ENCODE data around the gene CLCNKB. TPM values are rescaled to one million over a fixed set of nuclear protein-coding genes. Genes with fewer than 3 reads are reported as not detected.

Gene CLCNKB
- total and polyA plus RNA-seq, 2 of the 13 experiments (the other 11 are each of a cell fraction or from before 2014, with no cell fraction given), result 0.04 TPM; not detected in 1

DNA sequence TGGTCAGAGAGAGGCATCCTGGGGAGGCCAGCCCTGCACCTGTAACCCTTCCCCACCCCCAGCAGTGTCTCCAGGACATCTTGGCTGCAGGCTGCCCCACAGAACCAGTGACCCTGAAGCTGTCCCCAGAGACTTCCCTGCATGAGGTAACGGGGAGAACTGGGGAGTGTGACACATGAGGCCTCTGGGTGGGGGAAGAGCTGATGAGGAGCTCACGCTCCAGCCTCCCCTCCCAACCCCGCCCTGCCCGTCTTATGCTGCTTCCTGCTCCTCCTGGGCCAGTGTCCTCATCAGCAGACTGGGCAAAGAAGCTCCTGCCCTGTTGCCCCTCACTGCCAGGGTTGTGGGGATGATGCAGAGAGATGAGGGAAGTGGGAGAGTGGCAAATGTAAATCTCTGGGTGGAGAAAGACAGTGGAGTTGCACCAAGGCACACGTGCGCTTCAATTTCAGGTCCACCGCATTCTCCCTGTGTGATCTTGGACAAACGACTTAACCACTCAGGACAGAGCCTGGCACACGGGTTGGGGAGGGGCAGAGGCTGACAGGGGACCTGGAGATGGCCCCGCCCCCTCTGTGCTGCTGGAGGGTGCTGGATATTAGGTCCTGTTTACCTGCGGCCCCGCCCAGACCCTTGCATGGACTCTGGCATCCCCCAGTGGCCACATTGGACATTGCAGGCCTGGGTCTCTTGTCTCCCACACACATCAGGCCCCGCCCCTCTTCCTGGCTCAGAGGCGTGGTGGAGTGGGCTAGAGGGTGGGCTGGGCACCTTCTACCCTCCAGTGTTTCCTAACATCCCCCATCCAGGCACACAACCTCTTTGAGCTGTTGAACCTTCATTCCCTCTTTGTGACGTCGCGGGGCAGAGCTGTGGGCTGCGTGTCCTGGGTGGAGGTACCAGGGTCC, 12.3 kb downstream of the CLCNKB start (continued):
- TF ChIP-seq, protein P1, sequence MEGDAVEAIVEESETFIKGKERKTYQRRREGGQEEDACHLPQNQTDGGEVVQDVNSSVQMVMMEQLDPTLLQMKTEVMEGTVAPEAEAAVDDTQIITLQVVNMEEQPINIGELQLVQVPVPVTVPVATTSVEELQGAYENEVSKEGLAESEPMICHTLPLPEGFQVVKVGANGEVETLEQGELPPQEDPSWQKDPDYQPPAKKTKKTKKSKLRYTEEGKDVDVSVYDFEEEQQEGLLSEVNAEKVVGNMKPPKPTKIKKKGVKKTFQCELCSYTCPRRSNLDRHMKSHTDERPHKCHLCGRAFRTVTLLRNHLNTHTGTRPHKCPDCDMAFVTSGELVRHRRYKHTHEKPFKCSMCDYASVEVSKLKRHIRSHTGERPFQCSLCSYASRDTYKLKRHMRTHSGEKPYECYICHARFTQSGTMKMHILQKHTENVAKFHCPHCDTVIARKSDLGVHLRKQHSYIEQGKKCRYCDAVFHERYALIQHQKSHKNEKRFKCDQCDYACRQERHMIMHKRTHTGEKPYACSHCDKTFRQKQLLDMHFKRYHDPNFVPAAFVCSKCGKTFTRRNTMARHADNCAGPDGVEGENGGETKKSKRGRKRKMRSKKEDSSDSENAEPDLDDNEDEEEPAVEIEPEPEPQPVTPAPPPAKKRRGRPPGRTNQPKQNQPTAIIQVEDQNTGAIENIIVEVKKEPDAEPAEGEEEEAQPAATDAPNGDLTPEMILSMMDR (CRISPR knock-in tag; IDR thresholded peaks at IDR 0.05), result peak; percentile 85
- no peak for TF ChIP-seq TMF1 (CRISPR knock-in tag; IDR thresholded peaks at IDR 0.05; ENCODE audit: low read depth)
- TF ChIP-seq ZFX (CRISPR knock-in tag; IDR thresholded peaks at IDR 0.05; ENCODE audit: low read depth), result 0 out of 2 replicates have a peak, but pooled peaks have one; percentile 16
- no peak for TF ChIP-seq FOSL1 (CRISPR knock-in tag; IDR thresholded peaks at IDR 0.05; ENCODE audit: borderline replicate concordance)
- TF ChIP-seq, protein P2, sequence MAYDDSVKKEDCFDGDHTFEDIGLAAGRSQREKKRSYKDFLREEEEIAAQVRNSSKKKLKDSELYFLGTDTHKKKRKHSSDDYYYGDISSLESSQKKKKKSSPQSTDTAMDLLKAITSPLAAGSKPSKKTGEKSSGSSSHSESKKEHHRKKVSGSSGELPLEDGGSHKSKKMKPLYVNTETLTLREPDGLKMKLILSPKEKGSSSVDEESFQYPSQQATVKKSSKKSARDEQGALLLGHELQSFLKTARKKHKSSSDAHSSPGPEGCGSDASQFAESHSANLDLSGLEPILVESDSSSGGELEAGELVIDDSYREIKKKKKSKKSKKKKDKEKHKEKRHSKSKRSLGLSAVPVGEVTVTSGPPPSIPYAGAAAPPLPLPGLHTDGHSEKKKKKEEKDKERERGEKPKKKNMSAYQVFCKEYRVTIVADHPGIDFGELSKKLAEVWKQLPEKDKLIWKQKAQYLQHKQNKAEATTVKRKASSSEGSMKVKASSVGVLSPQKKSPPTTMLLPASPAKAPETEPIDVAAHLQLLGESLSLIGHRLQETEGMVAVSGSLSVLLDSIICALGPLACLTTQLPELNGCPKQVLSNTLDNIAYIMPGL (CRISPR knock-in tag; IDR thresholded peaks at IDR 0.05; ENCODE audit: borderline replicate concordance in 1 of 2, low read depth in 1 of 2), result 0 out of 4 replicates have a peak, but pooled peaks of 1 of the 2 experiments have one; percentile 33
- 0 out of 2 replicates have a peak, but pooled peaks have one; percentile 39 for TF ChIP-seq ZNF891 (CRISPR knock-in tag; IDR thresholded peaks at IDR 0.05)
- TF ChIP-seq ZIK1 (CRISPR knock-in tag; IDR thresholded peaks at IDR 0.05; ENCODE audit: borderline replicate concordance, low read depth), result no peak
- TF ChIP-seq STAG1 (CRISPR knock-in tag; IDR thresholded peaks at IDR 0.05), result peak; percentile 86
- TF ChIP-seq MYC (CRISPR knock-in tag; IDR thresholded peaks at IDR 0.05; ENCODE audit: borderline replicate concordance), result no peak
- no peak for TF ChIP-seq PRMT3 (CRISPR knock-in tag; IDR thresholded peaks at IDR 0.05; ENCODE audit: borderline replicate concordance, low read depth)
- TF ChIP-seq, protein P3, sequence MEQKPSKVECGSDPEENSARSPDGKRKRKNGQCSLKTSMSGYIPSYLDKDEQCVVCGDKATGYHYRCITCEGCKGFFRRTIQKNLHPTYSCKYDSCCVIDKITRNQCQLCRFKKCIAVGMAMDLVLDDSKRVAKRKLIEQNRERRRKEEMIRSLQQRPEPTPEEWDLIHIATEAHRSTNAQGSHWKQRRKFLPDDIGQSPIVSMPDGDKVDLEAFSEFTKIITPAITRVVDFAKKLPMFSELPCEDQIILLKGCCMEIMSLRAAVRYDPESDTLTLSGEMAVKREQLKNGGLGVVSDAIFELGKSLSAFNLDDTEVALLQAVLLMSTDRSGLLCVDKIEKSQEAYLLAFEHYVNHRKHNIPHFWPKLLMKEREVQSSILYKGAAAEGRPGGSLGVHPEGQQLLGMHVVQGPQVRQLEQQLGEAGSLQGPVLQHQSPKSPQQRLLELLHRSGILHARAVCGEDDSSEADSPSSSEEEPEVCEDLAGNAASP (CRISPR knock-in tag; IDR thresholded peaks at IDR 0.05; ENCODE audit: borderline replicate concordance), result peak; percentile 15; the same call in 1 of the 2 replicates
- peak; percentile 46 for TF ChIP-seq SMC3 (IDR thresholded peaks at IDR 0.05; ENCODE audit: low read length)
- no peak for TF ChIP-seq SP1 (IDR thresholded peaks at IDR 0.05)
- TF ChIP-seq SP1 (CRISPR knock-in tag; IDR thresholded peaks at IDR 0.05), result 0 out of 2 replicates have a peak, but pooled peaks have one; percentile 38

Data from HepG2 (cell line).